ENCODE measurements around the gene DR1.

DR1 gene

DNA sequence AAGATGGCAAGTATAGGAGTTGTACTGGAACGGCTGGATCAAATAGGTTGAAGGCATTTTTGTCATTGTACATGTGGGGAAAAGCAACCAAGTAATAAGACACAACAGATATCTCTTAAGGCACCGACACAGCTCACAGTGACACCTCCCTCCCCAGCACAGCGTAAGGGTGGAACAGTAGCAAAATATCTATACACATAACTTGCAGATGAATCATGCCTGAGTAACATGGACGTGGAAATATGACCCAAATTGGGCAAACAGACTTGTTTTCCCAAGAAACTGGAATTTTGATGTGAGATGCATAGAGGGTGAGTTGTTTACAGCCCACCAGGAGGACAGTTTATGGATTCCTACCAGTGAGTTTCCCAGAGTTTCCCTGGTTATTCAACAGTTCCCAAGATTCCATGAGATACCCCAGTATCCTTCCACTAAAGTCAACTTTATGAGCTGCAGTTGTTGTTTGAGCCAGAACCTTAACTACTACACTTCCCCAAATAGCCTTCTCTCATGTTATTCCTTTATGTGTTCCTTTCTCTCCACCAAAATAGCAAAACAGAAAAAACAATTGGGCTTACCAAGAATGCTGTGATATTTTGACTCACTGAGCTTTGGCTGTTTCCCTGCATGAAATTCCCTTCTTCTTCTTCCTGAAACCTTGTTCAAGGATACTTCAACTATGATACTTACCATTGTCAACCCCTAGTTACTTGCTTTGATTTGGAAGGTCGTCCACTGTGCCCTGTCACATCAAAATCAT, 7.1 kb upstream of the DR1 start:
- TF ChIP-seq CTCF (IDR thresholded peaks at IDR 0.05; ENCODE audit: low read depth, low read length, missing control alignments) = no peak
- in situ Hi-C loops (cut with HindIII; ENCODE audit: low sequenced_read_pairs) = no loop called here
- DNase-seq (ENCODE audit: low read depth) = peak; percentile 86
- no peak overlapping the region for H3K4me3 ChIP-seq (ENCODE audit: low read depth, low read length)

DNA sequence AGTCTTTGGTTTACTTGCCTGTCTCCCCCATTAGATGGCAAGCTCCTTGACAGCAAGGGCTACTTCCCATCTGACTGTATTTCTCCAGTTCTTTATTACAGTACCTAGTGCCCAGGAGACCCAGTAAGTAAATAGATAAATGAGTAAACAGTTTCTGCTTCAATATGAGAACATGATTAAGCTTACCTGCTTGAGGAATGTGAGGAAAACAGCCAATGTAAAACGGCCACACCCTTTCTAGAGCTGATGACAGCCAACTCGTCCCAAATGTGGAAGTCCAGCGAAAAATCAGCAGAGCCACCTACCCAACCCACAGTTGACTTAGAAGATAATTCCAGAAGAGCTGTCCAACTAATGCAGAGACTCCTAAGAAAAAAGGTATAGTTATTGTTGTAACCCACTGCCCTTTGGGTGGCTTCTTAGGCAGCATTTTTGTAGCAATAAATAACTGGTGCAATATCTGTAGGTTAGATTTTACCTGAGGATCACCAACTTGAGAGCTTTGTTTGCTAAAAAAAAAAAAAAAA, 6.5 kb upstream of the DR1 start:
- no peak overlapping the region for H3K4me3 ChIP-seq (ENCODE audit: low read depth, low read length)
- in situ Hi-C loops (cut with HindIII; ENCODE audit: low sequenced_read_pairs) = no loop called here
- DNase-seq (ENCODE audit: low read depth) = no peak
- TF ChIP-seq CTCF (IDR thresholded peaks at IDR 0.05; ENCODE audit: low read depth, low read length, missing control alignments) = no peak

GRCh38 chr1:93340090-93340489, 5.6 kb upstream of the DR1 start:
- in situ Hi-C loops (cut with HindIII; ENCODE audit: low sequenced_read_pairs) = no loop called here
- no peak for DNase-seq (ENCODE audit: low read depth)
- TF ChIP-seq CTCF (IDR thresholded peaks at IDR 0.05; ENCODE audit: low read depth, low read length, missing control alignments) = no peak
- H3K4me3 ChIP-seq (ENCODE audit: low read depth, low read length) = no peak overlapping the region

- H3K4me3 ChIP-seq (ENCODE audit: low read depth, low read length) = peak overlapping the region; percentile 93
- in situ Hi-C loops (cut with HindIII; ENCODE audit: low sequenced_read_pairs) = no loop called here
- TF ChIP-seq CTCF (IDR thresholded peaks at IDR 0.05; ENCODE audit: low read depth, low read length, missing control alignments) = no peak
- no peak for DNase-seq (ENCODE audit: low read depth)
Observed at GRCh38 chr1:93344484-93344883, 1.2 kb upstream of the DR1 start.

- TF ChIP-seq CTCF (IDR thresholded peaks at IDR 0.05; ENCODE audit: low read depth, low read length, missing control alignments) = no peak
- no peak for DNase-seq (ENCODE audit: low read depth)
- H3K4me3 ChIP-seq (ENCODE audit: low read depth, low read length) = peak overlapping the region; percentile 93
- in situ Hi-C loops (cut with HindIII; ENCODE audit: low sequenced_read_pairs) = no loop called here
Observed at GRCh38 chr1:93344886-93345632, 648 bp upstream of the DR1 start.

GRCh38 chr1:93346421-93346993, 800 bp downstream of the DR1 start:
- DNase-seq (ENCODE audit: low read depth) = no peak
- in situ Hi-C loops (cut with HindIII; ENCODE audit: low sequenced_read_pairs) = no loop called here
- no peak for TF ChIP-seq CTCF (IDR thresholded peaks at IDR 0.05; ENCODE audit: low read depth, low read length, missing control alignments)
- H3K4me3 ChIP-seq (ENCODE audit: low read depth, low read length) = peak overlapping the region; percentile 93

All from astrocyte of the cerebellum (primary cell).